ENCODE results near the gene BCDIN3D.

DNA sequence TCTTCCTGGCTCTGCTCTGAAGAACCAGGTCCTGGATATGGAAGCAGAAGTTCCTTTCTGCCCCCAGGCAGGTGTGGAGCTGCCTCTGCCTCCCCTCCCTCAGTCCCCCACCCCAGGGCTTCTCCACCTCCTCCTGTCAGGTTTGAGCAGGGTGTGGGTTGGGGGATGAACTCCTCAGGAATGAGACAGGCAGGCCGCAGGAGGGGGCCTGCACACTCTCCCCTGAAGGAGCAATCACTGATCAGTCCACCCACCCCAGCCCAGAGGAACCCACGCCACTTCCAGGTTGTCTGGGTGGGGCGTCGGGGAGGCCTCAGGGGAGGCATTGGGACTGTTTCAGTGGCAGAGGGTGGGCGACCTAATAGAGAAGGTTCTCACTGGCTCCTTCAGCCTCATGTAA is 34.2 kb upstream of the BCDIN3D start:
- TF ChIP-seq, protein P1, sequence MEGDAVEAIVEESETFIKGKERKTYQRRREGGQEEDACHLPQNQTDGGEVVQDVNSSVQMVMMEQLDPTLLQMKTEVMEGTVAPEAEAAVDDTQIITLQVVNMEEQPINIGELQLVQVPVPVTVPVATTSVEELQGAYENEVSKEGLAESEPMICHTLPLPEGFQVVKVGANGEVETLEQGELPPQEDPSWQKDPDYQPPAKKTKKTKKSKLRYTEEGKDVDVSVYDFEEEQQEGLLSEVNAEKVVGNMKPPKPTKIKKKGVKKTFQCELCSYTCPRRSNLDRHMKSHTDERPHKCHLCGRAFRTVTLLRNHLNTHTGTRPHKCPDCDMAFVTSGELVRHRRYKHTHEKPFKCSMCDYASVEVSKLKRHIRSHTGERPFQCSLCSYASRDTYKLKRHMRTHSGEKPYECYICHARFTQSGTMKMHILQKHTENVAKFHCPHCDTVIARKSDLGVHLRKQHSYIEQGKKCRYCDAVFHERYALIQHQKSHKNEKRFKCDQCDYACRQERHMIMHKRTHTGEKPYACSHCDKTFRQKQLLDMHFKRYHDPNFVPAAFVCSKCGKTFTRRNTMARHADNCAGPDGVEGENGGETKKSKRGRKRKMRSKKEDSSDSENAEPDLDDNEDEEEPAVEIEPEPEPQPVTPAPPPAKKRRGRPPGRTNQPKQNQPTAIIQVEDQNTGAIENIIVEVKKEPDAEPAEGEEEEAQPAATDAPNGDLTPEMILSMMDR (IDR thresholded peaks at IDR 0.05), result no peak
- TF ChIP-seq POLR2A (IDR thresholded peaks at IDR 0.05) (no peak), EP300 (IDR thresholded peaks at IDR 0.05) (no peak)
